Measurements from ENCODE around the gene FRMD5.

The FRMD5 gene

GRCh38 chr15:43966646-43967045 is 228.4 kb downstream of the FRMD5 start:
- no peak for DNase-seq

GRCh38 chr15:43958861-43959330 is 236.2 kb downstream of the FRMD5 start:
- no peak for DNase-seq

- DNase-seq: no peak
Observed at GRCh38 chr15:43957724-43958123, 237.3 kb downstream of the FRMD5 start.

- no peak for DNase-seq
Observed at GRCh38 chr15:43955140-43955539, 239.9 kb downstream of the FRMD5 start.

DNA sequence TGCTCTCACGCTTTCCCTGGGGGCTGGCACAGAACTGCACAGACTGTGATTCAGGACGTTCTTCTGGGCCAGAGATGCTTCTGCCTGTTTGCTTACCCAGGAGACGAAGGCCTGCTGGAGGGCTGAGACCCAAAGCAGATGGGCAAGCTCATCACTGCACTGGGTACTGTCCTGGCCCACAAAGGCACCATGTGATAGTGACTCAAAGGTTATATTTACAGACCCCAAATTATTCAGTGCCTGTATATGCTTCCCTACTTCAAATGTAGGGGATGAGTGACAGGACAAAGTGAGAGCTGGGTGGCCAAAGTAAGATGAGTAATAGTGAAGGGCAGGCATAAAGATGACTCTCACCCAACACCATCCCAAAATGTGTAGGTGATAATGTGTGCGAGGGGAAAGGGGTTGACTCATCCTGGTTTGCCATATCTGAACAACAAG is 240.9 kb downstream of the FRMD5 start:
- DNase-seq: no peak

- no peak for DNase-seq
Observed at GRCh38 chr15:43953402-43953801, 241.7 kb downstream of the FRMD5 start.

- no peak for DNase-seq
Observed at GRCh38 chr15:43950531-43950930, 244.5 kb downstream of the FRMD5 start.

- DNase-seq: no peak
Observed at GRCh38 chr15:43948691-43949325, 246.3 kb downstream of the FRMD5 start.

DNA sequence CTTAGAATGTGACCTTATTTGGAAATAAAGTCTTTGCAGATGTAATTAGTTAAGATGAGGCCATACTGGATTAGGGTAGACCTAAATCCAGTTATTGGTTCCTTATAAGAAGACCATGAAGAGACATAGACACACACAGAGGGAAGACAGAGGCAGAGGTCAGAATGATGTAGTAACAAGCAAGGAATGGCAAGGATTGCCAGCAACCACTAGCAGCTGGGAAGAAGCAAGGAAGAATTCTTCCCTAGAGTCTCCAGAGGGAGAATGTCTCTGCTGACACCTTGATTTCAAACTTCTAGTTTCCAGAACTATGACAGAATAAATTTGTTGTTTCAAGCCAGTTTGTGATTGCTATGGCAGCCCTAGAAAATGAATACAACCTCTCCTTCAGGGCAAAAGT is 251.6 kb downstream of the FRMD5 start:
- no peak for DNase-seq

DNA sequence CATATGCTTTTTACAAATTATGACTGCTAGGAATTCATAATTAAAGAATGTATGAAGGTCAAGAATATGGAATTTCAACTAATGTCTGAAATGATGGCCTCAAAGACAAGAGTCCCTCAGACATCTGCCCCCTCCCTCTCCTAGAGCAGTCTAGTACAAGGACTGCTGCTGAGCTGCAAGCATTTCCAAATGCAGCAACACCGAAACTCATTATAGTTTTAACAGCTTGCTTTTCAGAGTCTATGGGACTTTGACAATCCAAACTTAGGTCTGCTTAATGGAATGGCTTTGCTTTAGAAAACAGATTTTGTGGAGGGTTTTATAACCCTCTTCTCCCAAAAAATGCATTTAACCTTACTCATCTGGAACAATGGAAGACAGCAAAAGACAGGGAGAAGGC is 252.9 kb downstream of the FRMD5 start:
- DNase-seq: no peak

- no peak for DNase-seq
Observed at GRCh38 chr15:43941555-43941954, 253.5 kb downstream of the FRMD5 start.

- no peak for DNase-seq
Observed at GRCh38 chr15:43941071-43941470, 254.0 kb downstream of the FRMD5 start.

DNA sequence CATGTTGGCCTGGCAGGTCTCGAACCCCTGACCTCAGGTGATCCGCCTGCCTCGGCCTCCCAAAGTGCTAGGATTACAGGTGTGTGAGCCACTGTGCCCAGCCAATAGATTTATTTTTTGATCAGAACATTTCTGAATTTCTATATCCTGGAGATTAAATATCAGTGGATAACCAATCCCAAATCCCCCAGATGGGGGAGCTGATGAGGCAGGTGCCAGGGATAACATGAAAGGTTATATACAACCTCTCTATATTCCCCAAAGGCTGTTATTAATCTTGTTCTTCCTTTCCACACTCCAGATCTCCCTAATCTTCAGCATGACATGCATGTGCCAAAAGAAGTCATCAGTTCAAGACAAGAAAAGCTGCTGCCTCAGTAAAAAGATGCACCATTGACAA is 256.0 kb downstream of the FRMD5 start:
- DNase-seq: no peak

DNA sequence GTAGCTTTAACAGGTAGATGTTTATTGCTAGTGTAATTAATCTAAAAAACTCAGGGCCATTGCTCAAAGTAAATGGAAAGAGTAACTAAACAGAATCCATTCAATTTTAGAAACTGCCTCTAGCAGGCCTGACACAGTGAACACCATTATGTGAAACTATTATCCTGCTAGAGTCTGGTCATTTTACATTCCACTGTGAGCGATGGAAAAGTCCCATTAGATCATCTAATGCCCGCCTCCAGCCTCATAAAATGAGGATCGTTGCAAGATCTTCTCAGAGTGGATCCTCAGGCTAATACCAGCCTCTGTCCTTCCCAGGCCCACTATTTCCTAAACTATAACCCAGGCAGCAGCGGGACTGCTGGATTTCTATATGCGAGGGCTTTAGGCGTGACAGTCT is 260.6 kb downstream of the FRMD5 start:
- no peak for DNase-seq

- DNase-seq: no peak
Observed at GRCh38 chr15:43932907-43933306, 262.2 kb downstream of the FRMD5 start.

GRCh38 chr15:43931790-43932435 is 263.2 kb downstream of the FRMD5 start:
- no peak for DNase-seq

DNA sequence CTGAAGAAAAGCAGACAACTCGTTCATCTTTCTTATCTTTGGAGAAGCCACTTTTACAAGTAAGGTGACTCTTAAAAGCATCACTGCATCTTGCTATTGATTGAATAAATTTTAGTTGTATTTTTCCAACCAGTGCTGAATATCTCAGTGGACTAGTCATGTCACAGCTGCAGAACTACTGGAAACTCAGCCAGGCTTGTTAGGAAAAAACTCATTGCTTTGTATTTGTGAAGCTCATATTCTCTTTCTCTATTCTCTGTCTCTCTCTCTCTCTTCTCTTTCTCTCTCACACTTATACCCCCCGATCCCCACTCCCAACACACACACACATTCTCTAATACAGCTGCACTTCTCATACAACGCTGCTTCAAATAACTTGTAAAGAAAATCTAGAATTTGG is 264.0 kb downstream of the FRMD5 start:
- no peak for DNase-seq

GRCh38 chr15:43930556-43930955 is 264.5 kb downstream of the FRMD5 start:
- no peak for DNase-seq

DNA sequence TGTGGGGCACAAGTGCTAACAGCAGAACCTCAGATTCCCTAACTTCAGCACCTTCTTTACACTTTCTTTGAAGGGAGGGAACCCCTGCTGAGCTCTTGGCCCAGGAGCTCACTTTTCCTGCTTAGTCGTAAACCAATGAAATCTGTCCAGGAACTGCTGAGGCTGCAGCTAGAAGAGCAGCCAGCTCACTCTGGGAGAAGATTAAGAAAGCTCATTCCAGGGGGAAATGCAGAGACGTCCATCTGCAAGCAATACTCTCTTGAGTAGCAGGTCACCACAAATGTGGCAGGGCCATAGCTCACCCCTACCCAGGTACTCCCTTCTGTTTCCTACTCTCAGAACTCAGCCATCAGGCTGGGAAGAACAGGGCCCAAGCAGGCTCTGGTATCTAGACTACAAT is 265.0 kb downstream of the FRMD5 start:
- DNase-seq: no peak

GRCh38 chr15:43928152-43928551 is 266.9 kb downstream of the FRMD5 start:
- DNase-seq: no peak

GRCh38 chr15:43927203-43927602 is 267.9 kb downstream of the FRMD5 start:
- DNase-seq: no peak

GRCh38 chr15:43923553-43923952 is 271.5 kb downstream of the FRMD5 start:
- DNase-seq: no peak

GRCh38 chr15:43922021-43922420 is 273.1 kb downstream of the FRMD5 start:
- DNase-seq: no peak

DNA sequence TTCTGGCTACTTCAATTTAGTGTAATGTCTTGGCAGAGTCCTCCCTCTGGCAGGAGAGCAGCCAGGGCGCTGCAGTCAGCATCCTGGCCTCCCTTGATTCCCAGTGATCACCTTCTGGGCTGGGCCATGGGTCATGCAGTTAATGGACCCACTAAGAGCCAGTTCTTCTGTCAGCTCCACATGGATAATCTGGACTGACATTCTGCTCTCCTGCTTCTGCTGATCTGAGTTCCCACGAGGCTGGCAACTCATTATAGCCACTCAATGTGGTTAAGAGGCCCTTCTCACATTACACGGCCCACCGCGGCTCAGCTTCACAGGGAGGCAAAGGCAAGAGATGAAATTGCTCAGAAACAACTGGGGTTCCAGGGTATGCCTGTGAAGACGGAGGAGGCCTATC is 274.3 kb downstream of the FRMD5 start:
- no peak for DNase-seq

GRCh38 chr15:43920254-43920600 is 274.8 kb downstream of the FRMD5 start:
- no peak for DNase-seq
